K562 (cell line): ENCODE measurements around the gene RNF223. TPM values are rescaled to one million over a fixed set of nuclear protein-coding genes. Genes with fewer than 3 reads are reported as not detected.

Experiments used
- BRD9 ChIP-seq: fragments of 450-650 bp; IDR thresholded peaks from 2 replicates; pipeline ENCODE4 v1.6.1; 2018; ENCODE audit warnings: low read depth; ENCODE audit not compliant: partially characterized antibody
- FOXP1 ChIP-seq: sonication (generic); formaldehyde crosslinking; IDR thresholded peaks from 2 replicates; pipeline ENCODE4 v1.8.0; 2022; ENCODE audit warnings: mild to moderate bottlenecking, missing genetic modification reagents
- HDAC1 ChIP-seq, 2 experiments: fragments of 450-650 bp; IDR thresholded peaks; 2 replicates each; pipeline ENCODE4 v1.6.1; 2016 to 2017; ENCODE audit warnings: inconsistent platforms in 1 of 2, mild to moderate bottlenecking in 1 of 2, moderate library complexity in 1 of 2
- HDGF ChIP-seq: fragments of 450-650 bp; IDR thresholded peaks from 2 replicates; pipeline ENCODE4 v1.6.1; 2016
- KDM4B ChIP-seq, 2 experiments: fragments of 450-650 bp in 1 of 2; sonication (generic) in 1 of 2; IDR thresholded peaks; 2 replicates each; pipeline ENCODE4 v1.6.1; 2016 to 2017; ENCODE audit warnings: borderline replicate concordance in 2 of 2, antibody characterized with exemption in 1 of 2, low read depth in 1 of 2, mild to moderate bottlenecking in 1 of 2
- MYC ChIP-seq, 2 experiments: fragments of 250-450 bp in 1 of 2; sonication (Bioruptor Pico) in 1 of 2; IDR thresholded peaks; 2 replicates each; pipeline versions ENCODE4 v1.5.1 to v1.6.1; 2012 to 2021; ENCODE audit warnings: low read depth in 2 of 2, borderline replicate concordance in 1 of 2, improper control_type of control experiment in 1 of 2, low read length in 1 of 2, mild to moderate bottlenecking in 1 of 2, moderate library complexity in 1 of 2
- NCOR1 ChIP-seq: fragments of 450-650 bp; IDR thresholded peaks from 2 replicates; pipeline ENCODE4 v1.6.1; 2016; ENCODE audit warnings: mild to moderate bottlenecking, moderate library complexity
- NEUROD1 ChIP-seq: fragments of 150-350 bp; IDR thresholded peaks from 2 replicates; pipeline ENCODE4 v1.6.1; 2014; ENCODE audit warnings: borderline replicate concordance, low read length, low read depth; ENCODE audit not compliant: partially characterized antibody
- NR0B1 ChIP-seq: fragments of 450-650 bp; IDR thresholded peaks from one replicate; pipeline ENCODE4 v1.6.1; 2018; ENCODE audit warnings: mild to moderate bottlenecking, moderate library complexity; ENCODE audit not compliant: partially characterized antibody
- NR2C2 ChIP-seq, 2 experiments: fragments of 200-800 bp in 1 of 2; sonication (Bioruptor generic) in 1 of 2; sonication (generic) in 1 of 2; formaldehyde crosslinking in 1 of 2; IDR thresholded peaks; 2 replicates each; pipeline versions ENCODE4 v1.6.1 to v1.8.0; 2016 to 2022; ENCODE audit warnings: mild to moderate bottlenecking in 1 of 2, missing compliant biosample characterization in 1 of 2, missing genetic modification characterization in 1 of 2, missing genetic modification reagents in 1 of 2
- POLR2A ChIP-seq: fragments of 450-650 bp; conservative IDR thresholded peaks from 2 replicates; pipeline ENCODE4 v1.6.1; 2016
- POLR2G ChIP-seq: fragments of 200-400 bp; formaldehyde crosslinking; IDR thresholded peaks from 2 replicates; pipeline ENCODE4 v1.6.1; 2017; ENCODE audit warnings: low read depth, mild to moderate bottlenecking, antibody characterized with exemption, low read length, moderate library complexity
- RBFOX2 ChIP-seq: fragments of 200-400 bp; formaldehyde crosslinking; IDR thresholded peaks from 2 replicates; pipeline ENCODE4 v1.6.1; 2017; ENCODE audit warnings: low read depth, mild to moderate bottlenecking, low read length, moderate library complexity
- TAF15 ChIP-seq: fragments of 200-400 bp; formaldehyde crosslinking; IDR thresholded peaks from 2 replicates; pipeline ENCODE4 v1.6.1; 2017; ENCODE audit warnings: mild to moderate bottlenecking, low read depth, low read length, moderate library complexity
- VEZF1 ChIP-seq: fragments of 200-800 bp; sonication (Bioruptor generic); IDR thresholded peaks from 2 replicates; pipeline ENCODE4 v1.6.1; 2017; ENCODE audit warnings: missing genetic modification characterization, missing compliant biosample characterization
- ZBTB33 ChIP-seq: sonication (generic); formaldehyde crosslinking; IDR thresholded peaks from 2 replicates; pipeline ENCODE4 v1.8.1; 2023; ENCODE audit warnings: mild to moderate bottlenecking, missing genetic modification reagents
- ZNF175 ChIP-seq: fragments of 200-800 bp; sonication (Bioruptor generic); IDR thresholded peaks from 2 replicates; pipeline ENCODE4 v1.6.1; 2016; ENCODE audit warnings: low read depth, mild to moderate bottlenecking, missing genetic modification characterization, missing compliant biosample characterization
- ZNF740 ChIP-seq, 3 experiments: fragments of 200-800 bp in 1 of 3; sonication (Bioruptor generic) in 1 of 3; sonication (generic) in 1 of 3; formaldehyde crosslinking in 1 of 3; IDR thresholded peaks; 2 replicates each; pipeline versions ENCODE4 v1.6.1 to v1.8.0; 2016 to 2022; ENCODE audit warnings: mild to moderate bottlenecking in 2 of 3, missing compliant biosample characterization in 2 of 3, missing genetic modification characterization in 2 of 3, missing genetic modification reagents in 1 of 3
- polyA plus RNA-seq, 8 experiments: library from polyadenylated mRNA; depleted of rRNA in 4 of 8; stranded (reverse) in 5 of 8; unstranded in 3 of 8; fragments of >200 nt; fragmentation: Nextera tagmentation in 2 of 8; fragmentation: Illumina TruSeq in 1 of 8; extraction: Ambion mirVana in 2 of 8; extraction: Trizol in 1 of 8; gene quantifications; 2 replicates each; pipeline versions ENCODE4 v1.2.1 to v1.2.3, GENCODE V29; 2011 to 2014; ENCODE audit warnings: inconsistent platforms in 1 of 8, missing spikeins in 1 of 8
- total RNA-seq, 7 experiments: library from RNA; depleted of rRNA in 6 of 7; stranded (reverse); fragments of >200 nt in 6 of 7; fragmentation: Illumina TruSeq in 2 of 7; extraction: Trizol in 2 of 7; gene quantifications; 2 replicates each; pipeline versions ENCODE4 v1.2.1 to v1.2.3, GENCODE V29; 2011 to 2021; ENCODE audit warnings: low replicate concordance in 1 of 7

RNF223 gene
- total and polyA plus RNA-seq, 9 of the 15 experiments (the other 6 are each of a cell fraction or from before 2014, with no cell fraction given), result 0.04 to 0.32 TPM; not detected in 7

- TF ChIP-seq HDGF, result 0 out of 2 replicates have a peak, but pooled peaks have one; percentile 21
- no peak for TF ChIP-seq TAF15
- TF ChIP-seq NEUROD1, result no peak
- no peak; the same call in 1 of the 2 replicates for TF ChIP-seq MYC (IDR thresholded peaks at IDR 0.05; ENCODE audit: low read depth, low read length)
- TF ChIP-seq MYC (CRISPR knock-in tag; IDR thresholded peaks at IDR 0.05; ENCODE audit: borderline replicate concordance, low read depth), result peak; percentile 67; the same call in 1 of the 2 replicates
- no peak for TF ChIP-seq NCOR1
- TF ChIP-seq POLR2A, result peak; percentile 51; the same call in 1 of the 2 replicates
- TF ChIP-seq FOXP1 (CRISPR knock-in tag), result no peak
- TF ChIP-seq KDM4B (IDR thresholded peaks at IDR 0.05; ENCODE audit: borderline replicate concordance in 2 of 2, low read depth in 1 of 2), result 0 out of 4 replicates have a peak, but pooled peaks of 1 of the 2 experiments have one; percentile 2
- TF ChIP-seq HDAC1 (IDR thresholded peaks at IDR 0.05), result 0 out of 4 replicates have a peak, but pooled peaks of 1 of the 2 experiments have one; percentile 12
- peak; percentile 73; the same call in 1 of the 2 replicates for TF ChIP-seq ZNF740 (CRISPR knock-in tag; IDR thresholded peaks at IDR 0.05)
- TF ChIP-seq ZNF740 (tag; IDR thresholded peaks at IDR 0.05), result no peak
- peak; percentile 77; the same call in 1 of the 2 replicates for TF ChIP-seq POLR2G
- TF ChIP-seq NR0B1, result no peak
- TF ChIP-seq NR2C2 (CRISPR knock-in tag; IDR thresholded peaks at IDR 0.05), result peak; percentile 11; the same call in 1 of the 2 replicates
- TF ChIP-seq NR2C2 (tag; IDR thresholded peaks at IDR 0.05), result no peak; the same call in 1 of the 2 replicates
- TF ChIP-seq ZBTB33 (CRISPR knock-in tag), result peak; percentile 45; the same call in 1 of the 2 replicates
- 0 out of 2 replicates have a peak, but pooled peaks have one; percentile 46 for TF ChIP-seq RBFOX2
- no peak for TF ChIP-seq BRD9
- peak; percentile 39; the same call in 1 of the 2 replicates for TF ChIP-seq VEZF1 (CRISPR knock-in tag)
- no peak for TF ChIP-seq ZNF175
These were observed 5.5 kb upstream of the RNF223 start (continued) for GRCh38 chr1:1079408-1080121.
